Measurements from ENCODE around the gene GNA14. TPM values are rescaled to one million over a fixed set of nuclear protein-coding genes. Genes with fewer than 3 reads are reported as not detected.

The GNA14 gene
- total RNA-seq, 2 experiments from 2014 or later, result 0.11 to 0.54 TPM

- CTCF ChIA-PET, result interaction anchor here (0.9 kb wide), 1 partner anchor 57 kb away, joined by 3 read pairs; no protein-coding TSS in a partner anchor
Observed at GRCh38 chr9:77523891-77524290, 124.2 kb downstream of the GNA14 start.

GRCh38 chr9:77521091-77521490, 127.0 kb downstream of the GNA14 start:
- Mint-ChIP-seq H3K4me3 (no peak overlapping the region), H3K27me3 (peaks cover 2% of the 10 kb centered on the region), H3K9me3 (ENCODE audit: low read depth) (no peaks in the 10 kb centered on the region), H3K36me3 (ENCODE audit: low read depth) (no peaks in the 10 kb centered on the region), H3K27ac (no peak overlapping the region), H3K4me1 (no peaks in the 10 kb centered on the region)
- intact Hi-C loops (cut with DNase I, micrococcal nuclease), result no loop called here
- ATAC-seq, result no peak
- CTCF ChIA-PET, result no interaction called here
- POLR2A ChIA-PET, result no interaction called here
- DNase-seq, result no peak

More at GRCh38 chr9:77523891-77524290, 124.2 kb downstream of the GNA14 start:
- Mint-ChIP-seq H3K9me3 (ENCODE audit: low read depth) (no peaks in the 10 kb centered on the region), H3K4me1 (no peaks in the 10 kb centered on the region), H3K36me3 (ENCODE audit: low read depth) (no peaks in the 10 kb centered on the region), H3K27me3 (no peaks in the 10 kb centered on the region), H3K4me3 (no peak overlapping the region), H3K27ac (no peak overlapping the region)
- intact Hi-C loops (cut with DNase I, micrococcal nuclease), result no loop called here
- POLR2A ChIA-PET, result no interaction called here
- DNase-seq (no peak), ATAC-seq (no peak)

- ChIA-PET POLR2A (no interaction called here), CTCF (no interaction called here)
- Mint-ChIP-seq H3K9me3 (ENCODE audit: low read depth) (no peaks in the 10 kb centered on the region), H3K4me3 (no peak overlapping the region), H3K36me3 (ENCODE audit: low read depth) (no peaks in the 10 kb centered on the region), H3K27ac (no peak overlapping the region), H3K4me1 (peaks cover 3% of the 10 kb centered on the region), H3K27me3 (peaks cover 2% of the 10 kb centered on the region)
- intact Hi-C loops (cut with DNase I, micrococcal nuclease), result no loop called here
- ATAC-seq, result no peak
- no peak for DNase-seq
Observed at GRCh38 chr9:77518688-77519087, 129.4 kb downstream of the GNA14 start.

- Mint-ChIP-seq H3K9me3 (ENCODE audit: low read depth) (no peaks in the 10 kb centered on the region), H3K27ac (no peak overlapping the region), H3K4me3 (no peak overlapping the region), H3K4me1 (peaks cover 3% of the 10 kb centered on the region), H3K36me3 (ENCODE audit: low read depth) (no peaks in the 10 kb centered on the region), H3K27me3 (peaks cover 2% of the 10 kb centered on the region)
- ChIA-PET POLR2A (no interaction called here), CTCF (no interaction called here)
- ATAC-seq (no peak), DNase-seq (no peak)
- intact Hi-C loops (cut with DNase I, micrococcal nuclease), result no loop called here
Observed at GRCh38 chr9:77516781-77517180, 131.3 kb downstream of the GNA14 start.

- POLR2A ChIA-PET, result no interaction called here
Observed at GRCh38 chr9:77514886-77515711, 133.0 kb downstream of the GNA14 start.

DNA sequence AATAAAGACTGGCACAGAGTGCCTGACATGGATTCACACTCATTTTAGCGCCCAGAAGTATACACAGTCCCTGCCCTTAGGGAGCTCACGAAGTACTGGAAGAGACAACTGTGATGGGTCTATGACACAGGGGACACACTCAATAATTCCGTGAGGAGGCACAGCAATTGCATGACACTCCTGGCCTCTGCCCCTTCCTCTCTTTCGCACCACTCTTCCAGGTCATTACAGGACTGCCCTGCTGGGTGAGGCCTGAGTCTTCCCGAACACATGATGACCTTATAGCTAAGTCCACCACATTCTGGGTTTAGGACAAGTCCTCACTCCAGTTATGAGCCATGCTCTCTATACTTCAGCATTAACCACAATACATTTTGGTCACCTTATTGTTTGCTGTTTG, 134.7 kb downstream of the GNA14 start:
- H3K27ac Mint-ChIP-seq, result no peak overlapping the region
- POLR2A ChIA-PET, result no interaction called here
- peaks cover 2% of the 10 kb centered on the region for H3K27me3 Mint-ChIP-seq
- DNase-seq (no peak), ATAC-seq (no peak)
- CTCF ChIA-PET, result no interaction called here
- H3K4me3 Mint-ChIP-seq, result no peak overlapping the region
- no peaks in the 10 kb centered on the region for H3K36me3 Mint-ChIP-seq (ENCODE audit: low read depth)
- H3K9me3 Mint-ChIP-seq (ENCODE audit: low read depth), result no peaks in the 10 kb centered on the region
- intact Hi-C loops (cut with DNase I, micrococcal nuclease), result no loop called here
- H3K4me1 Mint-ChIP-seq, result peaks cover 3% of the 10 kb centered on the region

More at GRCh38 chr9:77514886-77515711, 133.0 kb downstream of the GNA14 start:
- DNase-seq, result no peak
- intact Hi-C loops (cut with DNase I, micrococcal nuclease), result no loop called here
- H3K36me3 Mint-ChIP-seq (ENCODE audit: low read depth), result no peaks in the 10 kb centered on the region
- peaks cover 2% of the 10 kb centered on the region for H3K27me3 Mint-ChIP-seq
- H3K4me3 Mint-ChIP-seq, result no peak overlapping the region
- CTCF ChIA-PET, result interaction anchor here (1.4 kb wide), 1 partner anchor 58 kb away, joined by 5 read pairs; no protein-coding TSS in a partner anchor
- H3K27ac Mint-ChIP-seq, result no peak overlapping the region
- H3K9me3 Mint-ChIP-seq (ENCODE audit: low read depth), result no peaks in the 10 kb centered on the region
- no peak for ATAC-seq
- H3K4me1 Mint-ChIP-seq, result peaks cover 3% of the 10 kb centered on the region

DNA sequence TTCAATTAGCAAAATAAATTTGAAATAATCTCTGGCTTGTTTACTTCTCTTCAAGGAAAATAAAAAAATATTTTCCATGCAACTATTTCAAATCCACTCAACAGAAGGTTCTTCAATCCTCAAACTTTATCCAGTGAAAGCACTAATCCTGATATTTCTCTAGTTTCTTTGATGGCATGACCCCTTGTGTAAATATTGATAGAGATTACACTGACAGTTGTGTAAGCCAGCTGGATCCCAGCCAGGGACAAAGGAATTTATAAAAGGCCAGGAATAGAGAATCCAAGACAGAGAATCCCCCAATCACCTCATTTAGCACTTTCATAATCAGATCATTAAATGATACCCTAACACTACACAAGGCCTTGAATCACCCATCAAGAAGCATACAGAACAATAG, 135.2 kb downstream of the GNA14 start:
- Mint-ChIP-seq H3K27ac (no peak overlapping the region), H3K9me3 (ENCODE audit: low read depth) (no peaks in the 10 kb centered on the region), H3K27me3 (peaks cover 2% of the 10 kb centered on the region), H3K36me3 (ENCODE audit: low read depth) (no peaks in the 10 kb centered on the region), H3K4me3 (no peak overlapping the region), H3K4me1 (peaks cover 3% of the 10 kb centered on the region)
- ChIA-PET CTCF (no interaction called here), POLR2A (no interaction called here)
- DNase-seq (no peak), ATAC-seq (no peak)
- intact Hi-C loops (cut with DNase I, micrococcal nuclease), result no loop called here

DNA sequence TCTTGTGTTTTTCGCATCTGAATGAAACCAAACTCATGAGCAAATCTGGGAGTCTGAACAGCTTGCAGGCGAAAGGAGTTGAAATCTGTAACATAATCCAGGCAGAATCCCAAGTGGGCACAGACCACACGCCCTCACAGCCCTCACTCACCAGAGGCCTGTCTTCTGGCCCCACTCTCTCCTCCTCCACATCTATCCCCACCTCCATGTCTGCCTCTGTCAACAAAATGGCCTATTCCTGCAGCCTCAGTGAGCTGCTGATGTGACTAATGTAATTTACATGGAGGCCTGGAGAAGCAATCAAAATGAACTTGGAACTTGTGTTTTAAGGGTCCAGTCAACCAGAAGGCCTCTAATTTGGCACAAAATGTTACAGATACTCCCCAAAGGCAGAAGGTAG, 136.6 kb downstream of the GNA14 start:
- intact Hi-C loops (cut with DNase I, micrococcal nuclease), result no loop called here
- DNase-seq, result no peak
- Mint-ChIP-seq H3K36me3 (ENCODE audit: low read depth) (no peaks in the 10 kb centered on the region), H3K9me3 (ENCODE audit: low read depth) (no peaks in the 10 kb centered on the region), H3K27me3 (no peaks in the 10 kb centered on the region), H3K27ac (no peak overlapping the region), H3K4me1 (peaks cover 3% of the 10 kb centered on the region), H3K4me3 (no peak overlapping the region)
- CTCF ChIA-PET, result interaction anchor here (0.6 to 0.7 kb wide), 2 partner anchors 10 to 746 kb away, joined by 3 to 4 read pairs; no protein-coding TSS in a partner anchor
- ATAC-seq, result no peak
- POLR2A ChIA-PET, result no interaction called here

GRCh38 chr9:77510666-77511065, 137.5 kb downstream of the GNA14 start:
- ATAC-seq (no peak), DNase-seq (no peak)
- Mint-ChIP-seq H3K36me3 (ENCODE audit: low read depth) (no peaks in the 10 kb centered on the region), H3K4me1 (peaks cover 3% of the 10 kb centered on the region), H3K27ac (no peak overlapping the region), H3K9me3 (ENCODE audit: low read depth) (no peaks in the 10 kb centered on the region), H3K4me3 (no peak overlapping the region), H3K27me3 (no peaks in the 10 kb centered on the region)
- intact Hi-C loops (cut with DNase I, micrococcal nuclease), result no loop called here
- ChIA-PET CTCF (interaction anchor here (0.5 to 0.7 kb wide), 2 partner anchors 33 to 747 kb away, joined by 3 read pairs; no protein-coding TSS in a partner anchor), POLR2A (no interaction called here)

- POLR2A ChIA-PET, result no interaction called here
- Mint-ChIP-seq H3K27ac (no peak overlapping the region), H3K27me3 (no peaks in the 10 kb centered on the region), H3K36me3 (ENCODE audit: low read depth) (no peaks in the 10 kb centered on the region), H3K9me3 (ENCODE audit: low read depth) (no peaks in the 10 kb centered on the region), H3K4me3 (no peak overlapping the region), H3K4me1 (no peaks in the 10 kb centered on the region)
- DNase-seq (no peak), ATAC-seq (no peak)
- CTCF ChIA-PET, result no interaction called here
- intact Hi-C loops (cut with DNase I, micrococcal nuclease), result no loop called here
Observed at GRCh38 chr9:77508396-77508795, 139.7 kb downstream of the GNA14 start.

DNA sequence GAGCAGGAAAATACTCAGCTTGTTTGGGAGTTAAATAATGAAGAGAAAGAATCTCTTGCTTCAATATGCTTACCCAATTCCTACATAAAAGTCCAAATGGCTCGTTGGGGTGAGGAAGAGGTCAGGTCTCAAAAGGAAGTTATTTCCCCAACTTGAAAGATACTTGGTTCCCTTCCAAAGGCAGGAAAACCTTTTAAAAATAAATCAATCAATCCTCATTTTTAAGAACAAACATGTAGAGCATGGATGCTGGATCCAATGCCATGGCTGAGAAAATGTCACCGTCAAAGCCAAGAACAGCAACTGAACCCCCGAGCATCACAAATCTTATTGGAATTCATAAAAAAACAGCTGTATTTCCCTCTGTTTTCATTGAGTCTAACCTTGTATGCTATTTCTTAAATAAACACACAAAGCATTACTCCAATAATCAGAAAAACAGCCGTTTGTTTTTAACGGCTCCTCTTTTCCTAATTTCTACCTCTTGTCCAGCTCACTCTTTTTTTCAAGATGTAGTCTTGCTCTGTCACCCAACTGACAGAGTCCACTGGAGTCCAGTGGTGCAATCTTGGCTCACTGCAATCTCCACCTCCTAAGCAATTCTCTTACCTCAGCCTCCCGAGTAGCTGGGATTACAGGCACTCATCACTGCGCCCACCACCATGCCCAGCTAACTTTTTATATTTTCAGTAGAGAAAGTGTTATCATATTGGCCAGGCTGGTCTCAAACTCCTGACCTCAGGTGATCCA, 140.7 kb downstream of the GNA14 start:
- Mint-ChIP-seq H3K27ac (no peak overlapping the region), H3K36me3 (ENCODE audit: low read depth) (no peaks in the 10 kb centered on the region), H3K4me3 (no peak overlapping the region), H3K27me3 (no peaks in the 10 kb centered on the region), H3K9me3 (ENCODE audit: low read depth) (no peaks in the 10 kb centered on the region), H3K4me1 (no peaks in the 10 kb centered on the region)
- intact Hi-C loops (cut with DNase I, micrococcal nuclease), result no loop called here
- ATAC-seq (no peak), DNase-seq (no peak)
- ChIA-PET POLR2A (no interaction called here), CTCF (interaction anchor here (0.6 to 0.7 kb wide), 3 partner anchors 50 to 1236 kb away, joined by 3 read pairs; no protein-coding TSS in a partner anchor)

DNA sequence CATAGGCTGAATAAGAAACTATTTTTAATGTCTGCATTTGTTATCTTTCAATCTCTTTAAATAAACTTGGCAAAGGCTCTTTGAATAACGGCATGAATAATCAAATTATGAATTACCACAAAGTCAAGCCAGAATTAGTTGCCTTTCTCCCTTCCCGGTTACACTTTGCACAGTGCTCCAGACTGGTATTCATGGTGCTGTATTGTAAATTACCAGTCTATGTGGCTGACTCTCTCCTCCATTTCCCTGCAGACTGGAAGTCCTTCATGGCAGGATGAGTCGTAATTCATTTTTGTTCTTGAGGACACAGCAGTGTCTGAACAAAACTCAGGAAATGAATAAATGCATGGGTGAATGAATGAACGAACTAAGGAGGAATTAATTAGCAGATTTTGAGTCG, 142.9 kb downstream of the GNA14 start:
- DNase-seq, result no peak
- H3K4me1 Mint-ChIP-seq, result no peaks in the 10 kb centered on the region
- no peak overlapping the region for H3K4me3 Mint-ChIP-seq
- no peak overlapping the region for H3K27ac Mint-ChIP-seq
- no peaks in the 10 kb centered on the region for H3K27me3 Mint-ChIP-seq
- H3K36me3 Mint-ChIP-seq (ENCODE audit: low read depth), result no peaks in the 10 kb centered on the region
- no peak for ATAC-seq
- CTCF ChIA-PET, result no interaction called here
- POLR2A ChIA-PET, result no interaction called here
- H3K9me3 Mint-ChIP-seq (ENCODE audit: low read depth), result no peaks in the 10 kb centered on the region
- intact Hi-C loops (cut with DNase I, micrococcal nuclease), result no loop called here
